Loucy (cell line): ENCODE data around the gene EIPR1.

Experiments used
- H2AFZ ChIP-seq: fragments of 200-600 bp; sonication (generic); 2 replicates; pipeline ENCODE4 v1.6.0; 2016; ENCODE audit warnings: antibody characterized with exemption, mild to moderate bottlenecking, low read length, moderate library complexity
- H3F3A ChIP-seq: fragments of 200-600 bp; 2 replicates; pipeline ENCODE4 v1.6.0; 2016; ENCODE audit warnings: antibody characterized with exemption, low read depth, mild to moderate bottlenecking
- H3K27me3 ChIP-seq: fragments of 200-600 bp; sonication (generic); 2 replicates; pipeline ENCODE4 v1.6.1; 2014; ENCODE audit warnings: low read length, mild to moderate bottlenecking; ENCODE audit not compliant: insufficient read depth, poor library complexity, severe bottlenecking
- H3K36me3 ChIP-seq: fragments of 200-600 bp; sonication (generic); 2 replicates; pipeline ENCODE4 v1.6.1; 2016; ENCODE audit warnings: low read length; ENCODE audit not compliant: insufficient read depth
- H3K4me1 ChIP-seq: fragments of 200-600 bp; sonication (generic); 2 replicates; pipeline ENCODE4 v1.5.1; 2014; ENCODE audit warnings: low read length, mild to moderate bottlenecking; ENCODE audit not compliant: insufficient read depth, poor library complexity, severe bottlenecking
- H3K4me2 ChIP-seq: fragments of 200-600 bp; sonication (generic); 2 replicates; pipeline ENCODE4 v1.6.0; 2014; ENCODE audit warnings: antibody characterized with exemption, low read length, low read depth, mild to moderate bottlenecking; ENCODE audit not compliant: poor library complexity, severe bottlenecking
- H3K4me3 ChIP-seq: fragments of 200-600 bp; sonication (generic); 2 replicates; pipeline ENCODE4 v1.5.1; 2014; ENCODE audit warnings: low read length, mild to moderate bottlenecking, mixed read lengths; ENCODE audit not compliant: poor library complexity, severe bottlenecking
- H3K79me2 ChIP-seq: fragments of 200-600 bp; sonication (generic); 2 replicates; pipeline ENCODE4 v1.6.1; 2014; ENCODE audit warnings: low read length; ENCODE audit not compliant: insufficient read depth
- H3K9ac ChIP-seq: fragments of 200-600 bp; sonication (generic); 2 replicates; pipeline ENCODE4 v1.6.0; 2014; ENCODE audit warnings: mild to moderate bottlenecking, low read depth, low read length, moderate library complexity; ENCODE audit not compliant: poor library complexity, severe bottlenecking
- H3K9me2 ChIP-seq: fragments of 200-600 bp; sonication (generic); replicated peaks from 2 replicates; pipeline ENCODE4 v1.6.1; 2016; ENCODE audit warnings: low read depth, low read length, mixed read lengths
- H3K9me3 ChIP-seq: fragments of 200-600 bp; sonication (generic); 2 replicates; pipeline ENCODE4 v1.6.1; 2014; ENCODE audit warnings: mild to moderate bottlenecking, antibody characterized with exemption, low read length, low read depth; ENCODE audit not compliant: insufficient read depth
- H4K20me1 ChIP-seq: fragments of 200-600 bp; sonication (generic); 2 replicates; pipeline ENCODE4 v1.6.0; 2014; ENCODE audit warnings: antibody characterized with exemption, low read length, mild to moderate bottlenecking; ENCODE audit not compliant: insufficient read depth, poor library complexity, severe bottlenecking
- EZH2phosphoT487 ChIP-seq: fragments of 200-600 bp; IDR thresholded peaks from 2 replicates; pipeline ENCODE4 v1.6.1; 2018; ENCODE audit warnings: antibody characterized with exemption, mild to moderate bottlenecking, moderate library complexity, borderline replicate concordance
- TF ChIP-seq, protein P1 (sequence below): fragments of 200-600 bp; sonication (generic); conservative IDR thresholded peaks from 2 replicates; pipeline ENCODE4 v1.5.1; 2014; ENCODE audit warnings: mild to moderate bottlenecking, antibody characterized with exemption, low read length

The EIPR1 gene

DNA sequence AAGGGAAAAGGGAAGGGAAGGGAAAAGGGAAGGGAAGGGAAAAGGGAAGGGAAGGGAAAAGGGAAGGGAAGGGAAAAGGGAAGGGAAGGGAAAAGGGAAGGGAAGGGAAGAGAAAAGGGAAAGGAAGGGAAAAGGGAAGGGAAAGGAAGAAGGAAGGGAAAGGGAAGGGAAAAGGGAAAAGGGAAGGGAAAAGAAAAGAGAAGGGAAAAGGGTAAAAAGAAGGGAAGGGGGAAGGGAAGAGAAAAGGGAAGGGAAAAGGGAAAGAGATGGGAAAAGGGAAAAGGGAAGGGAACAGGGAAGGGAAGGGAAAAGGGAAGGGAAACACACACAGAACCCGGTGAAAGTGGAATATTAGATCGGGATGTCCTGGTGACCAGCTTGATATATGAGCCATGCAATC lies 40.8 kb downstream of the EIPR1 start:
- H3K9me3 ChIP-seq, result no peaks in the 10 kb centered on the region
- no peaks in the 10 kb centered on the region for H3K27me3 ChIP-seq
- no peak overlapping the region for H3K9ac ChIP-seq
- H2AFZ ChIP-seq, result no peak overlapping the region
- H3K79me2 ChIP-seq, result no peaks in the 10 kb centered on the region
- H3K9me2 ChIP-seq, result no peaks in the 10 kb centered on the region
- H3F3A ChIP-seq, result no peaks in the 10 kb centered on the region
- H3K4me2 ChIP-seq, result no peak overlapping the region
- no peak for TF ChIP-seq EZH2phosphoT487
- TF ChIP-seq, protein P1, sequence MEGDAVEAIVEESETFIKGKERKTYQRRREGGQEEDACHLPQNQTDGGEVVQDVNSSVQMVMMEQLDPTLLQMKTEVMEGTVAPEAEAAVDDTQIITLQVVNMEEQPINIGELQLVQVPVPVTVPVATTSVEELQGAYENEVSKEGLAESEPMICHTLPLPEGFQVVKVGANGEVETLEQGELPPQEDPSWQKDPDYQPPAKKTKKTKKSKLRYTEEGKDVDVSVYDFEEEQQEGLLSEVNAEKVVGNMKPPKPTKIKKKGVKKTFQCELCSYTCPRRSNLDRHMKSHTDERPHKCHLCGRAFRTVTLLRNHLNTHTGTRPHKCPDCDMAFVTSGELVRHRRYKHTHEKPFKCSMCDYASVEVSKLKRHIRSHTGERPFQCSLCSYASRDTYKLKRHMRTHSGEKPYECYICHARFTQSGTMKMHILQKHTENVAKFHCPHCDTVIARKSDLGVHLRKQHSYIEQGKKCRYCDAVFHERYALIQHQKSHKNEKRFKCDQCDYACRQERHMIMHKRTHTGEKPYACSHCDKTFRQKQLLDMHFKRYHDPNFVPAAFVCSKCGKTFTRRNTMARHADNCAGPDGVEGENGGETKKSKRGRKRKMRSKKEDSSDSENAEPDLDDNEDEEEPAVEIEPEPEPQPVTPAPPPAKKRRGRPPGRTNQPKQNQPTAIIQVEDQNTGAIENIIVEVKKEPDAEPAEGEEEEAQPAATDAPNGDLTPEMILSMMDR, result no peak
- peaks cover 42% of the 10 kb centered on the region; the same call in 1 of the 2 replicates for H3K36me3 ChIP-seq
- H3K4me3 ChIP-seq, result no peak overlapping the region
- H4K20me1 ChIP-seq, result no peaks in the 10 kb centered on the region
- no peaks in the 10 kb centered on the region for H3K4me1 ChIP-seq

DNA sequence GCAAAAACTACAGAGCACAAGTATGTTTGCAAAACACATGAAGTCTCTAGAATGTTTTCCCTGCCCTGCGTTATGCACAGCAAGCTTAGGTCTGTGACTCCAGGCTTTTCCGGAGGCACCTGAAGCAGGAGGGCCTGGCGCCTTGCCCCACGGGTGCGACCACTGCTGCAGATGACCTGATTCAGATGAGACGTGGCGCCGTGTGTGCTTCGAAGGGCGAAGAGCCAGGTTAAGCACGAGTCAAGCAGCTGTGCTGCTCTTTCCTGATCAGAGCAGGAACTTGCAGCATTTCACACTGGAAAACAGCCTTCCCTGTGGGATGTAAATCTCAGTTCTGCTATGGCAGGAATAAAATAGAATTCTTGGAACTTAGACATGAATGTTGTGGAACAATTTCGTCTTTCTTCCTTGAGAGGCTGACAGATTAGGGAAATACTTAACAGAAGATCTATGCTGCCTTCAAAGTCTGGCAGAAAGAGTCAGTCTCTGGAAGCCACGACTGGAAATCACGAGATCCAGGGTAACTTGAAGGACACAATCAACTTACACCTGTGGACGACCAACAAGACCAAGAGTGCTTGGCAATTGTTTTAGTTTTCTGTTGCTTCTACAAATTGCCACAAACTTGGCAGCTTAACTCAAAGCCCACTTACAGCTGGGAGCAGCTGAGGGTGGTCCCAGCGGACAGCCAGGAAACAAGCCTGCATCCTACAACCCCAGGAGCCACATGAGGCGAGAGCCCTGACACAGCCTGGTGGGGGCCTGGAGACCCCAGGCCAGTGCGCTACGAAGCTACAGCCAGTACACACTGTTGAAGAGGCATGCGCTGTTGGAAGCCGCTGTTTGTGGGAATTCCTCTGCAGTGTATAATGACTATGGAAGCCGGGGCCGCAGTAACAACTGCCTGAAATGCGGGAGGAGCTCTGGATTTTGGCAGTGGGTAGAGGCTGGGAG lies 42.9 kb downstream of the EIPR1 start:
- Histone ChIP-seq H3K4me1 (no peaks in the 10 kb centered on the region), H3K36me3 (peaks cover 52% of the 10 kb centered on the region; the same call in 1 of the 2 replicates), H3K9me3 (no peaks in the 10 kb centered on the region)

DNA sequence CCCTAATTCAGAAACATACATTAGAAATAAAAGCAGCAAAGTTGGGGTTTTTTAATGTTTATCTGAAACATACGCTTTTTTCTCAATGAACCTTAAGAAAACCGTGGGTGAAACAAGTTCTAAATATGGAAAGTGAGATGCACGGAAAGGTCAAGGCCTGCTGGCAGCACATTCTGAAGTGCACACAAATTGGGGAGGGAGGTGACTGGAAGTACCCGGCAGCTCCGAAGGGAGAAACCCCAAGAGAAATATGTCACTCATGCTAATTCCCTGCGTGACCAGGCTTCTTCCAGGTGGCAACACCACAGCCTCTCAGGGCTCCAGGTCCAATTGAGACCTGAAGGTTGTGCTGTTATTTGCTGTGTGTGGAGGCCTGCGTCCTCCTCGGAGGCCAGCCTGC lies 45.5 kb downstream of the EIPR1 start:
- Histone ChIP-seq H2AFZ (no peak overlapping the region), H3K4me2 (no peak overlapping the region), H3K9ac (no peak overlapping the region), H3K4me3 (no peak overlapping the region), H3K27me3 (no peaks in the 10 kb centered on the region), H3K79me2 (no peaks in the 10 kb centered on the region), H3K4me1 (no peaks in the 10 kb centered on the region), H3K9me3 (no peaks in the 10 kb centered on the region), H3K36me3 (peaks cover 48% of the 10 kb centered on the region; the same call in 1 of the 2 replicates), H3F3A (no peaks in the 10 kb centered on the region), H3K9me2 (no peaks in the 10 kb centered on the region), H4K20me1 (no peaks in the 10 kb centered on the region)
- TF ChIP-seq EZH2phosphoT487, result no peak
- TF ChIP-seq, protein P1, result no peak

More for the DNA sequence above, 42.9 kb downstream of the EIPR1 start:
- no peak overlapping the region for H2AFZ ChIP-seq
- H3F3A ChIP-seq, result no peaks in the 10 kb centered on the region
- TF ChIP-seq, protein P1, result no peak
- TF ChIP-seq EZH2phosphoT487, result no peak
- no peak overlapping the region for H3K4me2 ChIP-seq
- no peaks in the 10 kb centered on the region for H3K27me3 ChIP-seq
- H3K9ac ChIP-seq, result no peak overlapping the region
- no peaks in the 10 kb centered on the region for H4K20me1 ChIP-seq
- no peaks in the 10 kb centered on the region for H3K9me2 ChIP-seq
- no peaks in the 10 kb centered on the region for H3K79me2 ChIP-seq
- no peak overlapping the region for H3K4me3 ChIP-seq
